ENCODE data around the gene ARHGEF2. TPM values are rescaled to one million over a fixed set of nuclear protein-coding genes. Genes with fewer than 3 reads are reported as not detected.

ARHGEF2 gene
- total and polyA plus RNA-seq, 4 experiments from 2014 or later, result 6.7 to 198 (median 110) TPM

- intact Hi-C loops (cut with micrococcal nuclease), result loop anchor here (2.0 kb wide), 1 partner anchor 15 kb away; no protein-coding TSS in a partner anchor
- DNase-seq, result no peak
- Histone ChIP-seq H3K4me1 (ENCODE audit: insufficient read depth, low read length) (peaks cover 74% of the 10 kb centered on the region), H3K27ac (ENCODE audit: low read depth, low read length) (no peak overlapping the region), H3K36me3 (ENCODE audit: insufficient read depth, low read length) (peaks cover 29% of the 10 kb centered on the region), H3K9me3 (ENCODE audit: control insufficient read depth in 1 of 2, low read length in 2 of 2) (no peaks in the 10 kb centered on the region), H3K4me3 (ENCODE audit: low read length in 2 of 2) (no peak overlapping the region), H3K27me3 (ENCODE audit: insufficient read depth, low read length) (no peaks in the 10 kb centered on the region)
- ChIA-PET POLR2A (ENCODE audit: partially characterized antibody) (interaction anchor here (0.8 to 12.4 kb wide), 6 partner anchors 9 to 40 kb away, joined by 3 to 199 read pairs (median 4); partner anchors contain the start of genes KHDC4 and RXFP4), CTCF (ENCODE audit: partially characterized antibody) (interaction anchor here (0.6 to 1.2 kb wide), 2 partner anchors 16 to 20 kb away, joined by 4 to 6 read pairs; no protein-coding TSS in a partner anchor)
- peak overlapping the region; percentile 81 to 97 (median 94) for H3K27ac Mint-ChIP-seq
- no peaks in the 10 kb centered on the region for H3K9me3 Mint-ChIP-seq
- H3K27me3 Mint-ChIP-seq, result no peaks in the 10 kb centered on the region
- H3K4me1 Mint-ChIP-seq, result peaks cover 60 to 89% (median 70%) of the 10 kb centered on the region in 4 donors
- peak overlapping the region in 7 of 8 donors; percentile 38 to 99 (median 95) for H3K4me3 Mint-ChIP-seq
- peaks cover 24 to 70% of the 10 kb centered on the region in 2 donors for H3K36me3 Mint-ChIP-seq
These were observed 4.6 kb downstream of the ARHGEF2 start for GRCh38 chr1:155973723-155974122.

GRCh38 chr1:155971910-155972809 is 6.2 kb downstream of the ARHGEF2 start:
- H3K4me1 ChIP-seq (ENCODE audit: insufficient read depth, low read length), result peaks cover 90% of the 10 kb centered on the region
- Mint-ChIP-seq H3K27ac (peak overlapping the region; percentile 80 to 96 (median 88)), H3K9me3 (no peaks in the 10 kb centered on the region), H3K4me3 (peak overlapping the region; percentile 41 to 97 (median 66)), H3K36me3 (peaks cover 33 to 76% of the 10 kb centered on the region in 2 donors), H3K27me3 (no peaks in the 10 kb centered on the region), H3K4me1 (peaks cover 69 to 100% (median 84%) of the 10 kb centered on the region in 4 donors)
- no peak for DNase-seq
- ChIA-PET CTCF (ENCODE audit: partially characterized antibody) (interaction anchor here (1.5 kb wide), 1 partner anchor 17 kb away, joined by 4 read pairs; no protein-coding TSS in a partner anchor), POLR2A (ENCODE audit: partially characterized antibody) (interaction anchor here (1.6 to 10.6 kb wide), 2 partner anchors 7 to 11 kb away, joined by 3 to 199 read pairs; no protein-coding TSS in a partner anchor)
- intact Hi-C loops (cut with micrococcal nuclease), result no loop called here
- no peak overlapping the region for H3K4me3 ChIP-seq (ENCODE audit: low read length in 2 of 2)
- H3K27ac ChIP-seq (ENCODE audit: low read depth, low read length), result peak overlapping the region; percentile 27
- no peaks in the 10 kb centered on the region for H3K27me3 ChIP-seq (ENCODE audit: insufficient read depth, low read length)
- no peaks in the 10 kb centered on the region for H3K9me3 ChIP-seq (ENCODE audit: control insufficient read depth in 1 of 2, low read length in 2 of 2)
- H3K36me3 ChIP-seq (ENCODE audit: insufficient read depth, low read length), result peaks cover 44% of the 10 kb centered on the region

- Mint-ChIP-seq H3K9me3 (no peaks in the 10 kb centered on the region), H3K4me3 (peak overlapping the region; percentile 66 to 88 (median 74)), H3K36me3 (peaks cover 42 to 77% of the 10 kb centered on the region in 2 donors), H3K4me1 (peaks cover 73 to 98% (median 88%) of the 10 kb centered on the region in 4 donors), H3K27ac (peak overlapping the region; percentile 81 to 96 (median 93)), H3K27me3 (no peaks in the 10 kb centered on the region)
- Histone ChIP-seq H3K27ac (ENCODE audit: low read depth, low read length) (peak overlapping the region; percentile 44), H3K27me3 (ENCODE audit: insufficient read depth, low read length) (no peaks in the 10 kb centered on the region), H3K9me3 (ENCODE audit: control insufficient read depth in 1 of 2, low read length in 2 of 2) (no peaks in the 10 kb centered on the region), H3K36me3 (ENCODE audit: insufficient read depth, low read length) (peaks cover 58% of the 10 kb centered on the region), H3K4me3 (ENCODE audit: low read length in 2 of 2) (no peak overlapping the region), H3K4me1 (ENCODE audit: insufficient read depth, low read length) (peaks cover 96% of the 10 kb centered on the region)
- CTCF ChIA-PET (ENCODE audit: partially characterized antibody), result interaction anchor here (0.9 to 1.9 kb wide), 5 partner anchors 8 to 82 kb away, joined by 3 to 6 read pairs (median 4); partner anchors contain the start of gene ARHGEF2
- POLR2A ChIA-PET (ENCODE audit: partially characterized antibody), result interaction anchor here (0.9 to 12.2 kb wide), 4 partner anchors 7 to 36 kb away, joined by 3 to 199 read pairs (median 12); partner anchors contain the start of genes ARHGEF2 and KHDC4
- intact Hi-C loops (cut with micrococcal nuclease), result no loop called here
- DNase-seq, result no peak
These were observed 7.7 kb downstream of the ARHGEF2 start for GRCh38 chr1:155970531-155971167.

GRCh38 chr1:155969377-155969791 is 9.0 kb downstream of the ARHGEF2 start:
- ChIA-PET CTCF (ENCODE audit: partially characterized antibody) (interaction anchor here (1.6 to 1.9 kb wide), 2 partner anchors 10 to 12 kb away, joined by 4 to 6 read pairs; partner anchors contain the start of gene ARHGEF2), POLR2A (ENCODE audit: partially characterized antibody) (interaction anchor here (4.4 to 12.2 kb wide), 2 partner anchors 9 to 35 kb away, joined by 21 to 199 read pairs; partner anchors contain the start of genes ARHGEF2 and KHDC4)
- Histone ChIP-seq H3K27ac (ENCODE audit: low read depth, low read length) (peak overlapping the region; percentile 44), H3K9me3 (ENCODE audit: control insufficient read depth in 1 of 2, low read length in 2 of 2) (no peaks in the 10 kb centered on the region), H3K36me3 (ENCODE audit: insufficient read depth, low read length) (peaks cover 71% of the 10 kb centered on the region), H3K4me3 (ENCODE audit: low read length in 2 of 2) (no peak overlapping the region), H3K4me1 (ENCODE audit: insufficient read depth, low read length) (peaks cover 83% of the 10 kb centered on the region), H3K27me3 (ENCODE audit: insufficient read depth, low read length) (no peaks in the 10 kb centered on the region)
- Mint-ChIP-seq H3K4me1 (peaks cover 63 to 86% (median 77%) of the 10 kb centered on the region in 4 donors), H3K9me3 (no peaks in the 10 kb centered on the region), H3K27ac (peak overlapping the region; percentile 81 to 96 (median 93)), H3K4me3 (peak overlapping the region in 7 of 8 donors; percentile 26 to 88 (median 66)), H3K27me3 (no peaks in the 10 kb centered on the region), H3K36me3 (peaks cover 49 to 79% of the 10 kb centered on the region in 2 donors)
- intact Hi-C loops (cut with micrococcal nuclease), result no loop called here
- DNase-seq, result no peak

DNA sequence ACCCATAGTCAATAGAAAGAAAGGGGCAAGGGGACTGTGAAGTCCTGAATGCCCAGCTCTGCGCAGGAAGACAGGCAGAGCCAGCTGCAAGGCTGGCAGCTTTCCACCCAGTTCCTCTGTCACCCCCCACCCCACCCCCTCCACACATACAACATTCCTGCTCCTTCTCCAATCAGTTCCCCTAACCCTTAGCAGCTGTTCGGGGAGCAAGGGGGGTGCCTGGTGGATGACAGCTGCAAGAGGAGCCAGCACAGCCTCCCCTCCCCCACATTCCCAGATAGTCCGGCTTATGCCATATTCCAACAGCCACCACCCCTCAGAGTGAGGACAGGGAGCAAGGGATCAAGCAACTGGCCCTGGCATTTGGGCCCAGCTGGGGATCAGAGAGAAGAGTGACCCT is 9.7 kb downstream of the ARHGEF2 start:
- H3K9me3 Mint-ChIP-seq, result no peaks in the 10 kb centered on the region
- Histone ChIP-seq H3K27ac (ENCODE audit: low read depth, low read length) (peak overlapping the region; percentile 44), H3K27me3 (ENCODE audit: insufficient read depth, low read length) (no peaks in the 10 kb centered on the region), H3K36me3 (ENCODE audit: insufficient read depth, low read length) (peaks cover 70% of the 10 kb centered on the region), H3K4me1 (ENCODE audit: insufficient read depth, low read length) (peaks cover 76% of the 10 kb centered on the region), H3K4me3 (ENCODE audit: low read length in 2 of 2) (no peak overlapping the region), H3K9me3 (ENCODE audit: control insufficient read depth in 1 of 2, low read length in 2 of 2) (no peaks in the 10 kb centered on the region)
- peaks cover 52 to 83% of the 10 kb centered on the region in 2 donors for H3K36me3 Mint-ChIP-seq
- no peaks in the 10 kb centered on the region for H3K27me3 Mint-ChIP-seq
- CTCF ChIA-PET (ENCODE audit: partially characterized antibody), result interaction anchor here (1.2 to 2.3 kb wide), 7 partner anchors 9 to 30 kb away, joined by 3 to 19 read pairs (median 6); partner anchors contain the start of gene ARHGEF2
- H3K4me1 Mint-ChIP-seq, result peaks cover 58 to 82% (median 71%) of the 10 kb centered on the region in 4 donors
- POLR2A ChIA-PET (ENCODE audit: partially characterized antibody), result interaction anchor here (1.0 to 12.2 kb wide), 6 partner anchors 9 to 109 kb away, joined by 4 to 199 read pairs (median 9); partner anchors contain the start of genes ARHGEF2, KHDC4 and SYT11
- H3K27ac Mint-ChIP-seq, result peak overlapping the region; percentile 81 to 94 (median 90)
- no peak for DNase-seq
- peak overlapping the region in 7 of 8 donors; percentile 45 to 77 (median 69) for H3K4me3 Mint-ChIP-seq
- intact Hi-C loops (cut with micrococcal nuclease), result no loop called here

DNA sequence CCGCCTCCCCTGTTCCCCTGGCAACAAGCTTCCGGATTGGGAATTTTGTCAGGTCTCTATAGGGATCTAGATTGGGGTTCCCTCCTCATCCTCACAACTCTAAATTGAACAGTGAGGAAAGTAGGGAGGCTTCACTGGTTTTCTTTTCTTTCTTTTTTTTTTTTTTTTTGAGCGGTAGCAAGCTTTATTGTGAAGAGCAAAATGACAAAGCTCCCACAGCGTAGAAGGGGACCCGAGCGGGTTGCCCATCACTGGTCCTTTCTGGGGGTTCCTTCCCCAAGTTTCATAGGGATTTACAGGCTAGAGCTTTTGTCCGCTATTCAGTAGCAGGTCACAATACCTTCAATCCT is 10.3 kb downstream of the ARHGEF2 start:
- intact Hi-C loops (cut with micrococcal nuclease), result no loop called here
- H3K4me3 ChIP-seq (ENCODE audit: low read length in 2 of 2), result no peak overlapping the region
- no peak for DNase-seq
- H3K9me3 ChIP-seq (ENCODE audit: control insufficient read depth in 1 of 2, low read length in 2 of 2), result no peaks in the 10 kb centered on the region
- H3K4me3 Mint-ChIP-seq, result peak overlapping the region; percentile 26 to 77 (median 68)
- no peaks in the 10 kb centered on the region for H3K9me3 Mint-ChIP-seq
- peaks cover 51 to 76% (median 65%) of the 10 kb centered on the region in 4 donors for H3K4me1 Mint-ChIP-seq
- ChIA-PET CTCF (ENCODE audit: partially characterized antibody) (interaction anchor here (1.1 to 2.3 kb wide), 7 partner anchors 10 to 33 kb away, joined by 3 to 19 read pairs (median 4); partner anchors contain the start of gene ARHGEF2), POLR2A (ENCODE audit: partially characterized antibody) (interaction anchor here (0.8 to 12.2 kb wide), 12 partner anchors 10 to 109 kb away, joined by 3 to 199 read pairs (median 6); partner anchors contain the start of genes ARHGEF2, KHDC4 and SYT11)
- H3K27ac ChIP-seq (ENCODE audit: low read depth, low read length), result peak overlapping the region; percentile 44
- H3K4me1 ChIP-seq (ENCODE audit: insufficient read depth, low read length), result peaks cover 70% of the 10 kb centered on the region
- H3K27me3 Mint-ChIP-seq, result no peaks in the 10 kb centered on the region
- H3K27me3 ChIP-seq (ENCODE audit: insufficient read depth, low read length), result no peaks in the 10 kb centered on the region
- H3K36me3 Mint-ChIP-seq, result peaks cover 49 to 80% of the 10 kb centered on the region in 2 donors
- peaks cover 71% of the 10 kb centered on the region for H3K36me3 ChIP-seq (ENCODE audit: insufficient read depth, low read length)
- peak overlapping the region; percentile 81 to 94 (median 90) for H3K27ac Mint-ChIP-seq
